Measurements from ENCODE around the gene SMURF2. TPM values are rescaled to one million over a fixed set of nuclear protein-coding genes. Genes with fewer than 3 reads are reported as not detected.
A peak's percentile ranks its signal among the peaks of the same experiment; 100 is the strongest.
"Not testable (repeated sequence)": the region's sequence is repeated elsewhere in the genome, so short reads cannot be mapped to it uniquely, and the experiment has no call there.

Gene SMURF2
- total RNA-seq, 2 experiments from 2014 or later: 11.5 to 12.1 TPM

DNA sequence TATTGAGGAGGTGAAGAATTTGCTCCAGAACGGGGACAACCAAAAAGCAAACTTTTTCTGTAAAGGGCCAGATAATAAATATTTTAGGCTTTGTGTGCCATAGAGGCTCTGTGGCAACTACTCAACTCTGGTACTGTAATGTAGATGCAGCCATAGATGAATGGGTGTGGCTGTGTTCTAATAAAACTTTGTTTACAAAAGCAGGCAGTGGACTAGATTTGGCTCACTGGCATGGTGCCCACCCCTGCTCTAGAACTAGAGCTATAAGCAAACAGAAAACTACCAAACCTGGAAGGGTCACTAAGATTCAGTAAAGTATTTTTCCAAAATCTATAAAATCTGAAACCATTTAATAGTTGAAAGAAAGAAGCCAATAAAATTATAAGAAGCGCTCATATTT, 24.6 kb upstream of the SMURF2 start:
- Mint-ChIP-seq H3K36me3 (no peaks in the 10 kb centered on the region), H3K4me3 (no peak overlapping the region), H3K9me3 (no peaks in the 10 kb centered on the region), H3K27ac (no peak overlapping the region), H3K27me3 (no peaks in the 10 kb centered on the region), H3K4me1 (ENCODE audit: low read depth) (no peaks in the 10 kb centered on the region)
- DNase-seq: no peak
- ChIA-PET CTCF (no interaction called here), POLR2A (no interaction called here)
- intact Hi-C loops (cut with micrococcal nuclease): no loop called here

DNA sequence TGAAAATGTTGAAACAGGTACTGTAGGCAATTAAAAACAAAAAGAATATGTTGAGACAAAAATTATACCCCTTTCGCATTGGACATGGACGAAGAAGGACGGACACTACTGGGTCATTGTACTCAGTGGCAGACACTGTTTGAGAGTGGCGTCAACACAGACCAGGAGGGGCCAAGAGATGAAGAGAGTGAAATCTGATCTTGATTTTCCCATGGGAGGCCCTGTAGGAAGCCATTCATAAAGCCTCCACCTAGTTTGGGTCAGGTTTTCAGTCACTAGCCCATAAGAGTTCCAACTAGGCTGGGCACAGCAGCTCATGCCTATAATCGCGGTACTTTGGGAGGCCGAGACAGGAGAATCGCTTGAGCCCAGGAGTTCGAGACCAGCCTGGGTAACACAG, 23.6 kb upstream of the SMURF2 start:
- DNase-seq: no peak
- Mint-ChIP-seq H3K27me3 (no peaks in the 10 kb centered on the region), H3K4me3 (no peak overlapping the region), H3K36me3 (no peaks in the 10 kb centered on the region), H3K27ac (no peak overlapping the region), H3K9me3 (no peaks in the 10 kb centered on the region), H3K4me1 (ENCODE audit: low read depth) (no peaks in the 10 kb centered on the region)
- intact Hi-C loops (cut with micrococcal nuclease): no loop called here
- ChIA-PET CTCF (no interaction called here), POLR2A (no interaction called here)

DNA sequence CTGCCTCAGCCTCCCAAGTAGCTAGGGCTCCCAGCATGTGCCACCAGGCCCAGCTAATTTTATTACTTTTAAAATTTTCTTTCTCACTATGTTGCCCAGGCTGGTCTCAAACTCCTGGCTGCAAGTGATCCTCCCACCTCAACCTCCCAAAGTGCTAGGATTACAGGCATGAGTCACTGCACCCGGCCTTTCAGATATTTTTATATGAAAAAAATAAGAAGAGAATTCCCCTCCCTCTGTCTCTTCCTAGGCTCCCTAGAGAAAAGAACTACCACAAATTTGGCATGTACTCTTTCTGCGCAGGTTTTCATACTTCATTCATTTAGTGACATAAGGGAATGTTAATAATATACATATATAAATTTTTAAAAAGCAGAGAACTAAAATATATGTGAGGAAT, 21.7 kb upstream of the SMURF2 start:
- CTCF ChIA-PET: no interaction called here

DNA sequence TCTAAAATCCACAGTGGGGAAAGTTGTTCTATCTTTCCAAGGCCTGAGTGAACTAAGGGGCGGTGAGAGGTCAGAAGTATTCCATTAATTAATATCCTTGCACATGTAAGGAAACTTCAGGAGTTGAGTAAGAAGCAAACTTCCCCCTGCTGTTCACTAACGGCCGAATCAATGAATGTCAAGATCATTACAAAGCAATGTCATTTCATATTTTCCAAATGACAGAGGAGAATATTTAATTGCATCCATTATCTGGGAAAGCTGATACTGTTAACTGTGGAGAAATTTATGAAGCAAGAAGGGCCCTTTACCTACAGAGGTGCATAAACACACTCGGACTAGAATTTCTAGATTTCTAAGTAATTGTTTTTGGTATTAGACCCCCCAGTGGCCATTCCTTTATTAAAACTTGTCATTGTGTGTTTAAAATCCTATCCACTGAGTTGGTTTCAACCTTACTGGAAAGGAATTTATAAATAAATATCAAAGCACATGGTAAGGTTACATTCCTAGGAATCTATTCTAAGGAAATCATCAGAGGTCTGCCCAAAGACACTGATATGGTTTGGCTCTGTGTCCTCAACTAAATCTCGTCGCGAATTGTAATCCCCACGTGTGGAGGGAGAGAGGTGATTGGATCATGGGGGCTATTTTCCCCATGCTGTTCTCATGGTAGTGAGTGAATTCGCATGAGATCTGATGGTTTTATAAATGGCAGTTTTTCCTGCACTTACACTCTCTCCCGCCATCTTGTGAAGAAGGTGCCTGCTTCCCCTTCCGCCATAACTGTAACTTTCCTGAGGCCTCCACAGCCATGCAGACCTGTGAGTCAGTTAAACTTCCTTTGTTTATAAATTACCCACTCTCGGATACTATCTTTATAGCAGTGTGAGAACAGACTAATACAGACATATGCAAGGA, 20.4 kb upstream of the SMURF2 start:
- H3K4me3 Mint-ChIP-seq: no peak overlapping the region
- H3K4me1 Mint-ChIP-seq (ENCODE audit: low read depth): no peaks in the 10 kb centered on the region
- intact Hi-C loops (cut with micrococcal nuclease): no loop called here
- no peak overlapping the region for H3K27ac Mint-ChIP-seq
- no peaks in the 10 kb centered on the region for H3K9me3 Mint-ChIP-seq
- DNase-seq: no peak
- H3K36me3 Mint-ChIP-seq: no peaks in the 10 kb centered on the region
- H3K27me3 Mint-ChIP-seq: no peaks in the 10 kb centered on the region
- POLR2A ChIA-PET: no interaction called here
- CTCF ChIA-PET: no interaction called here

More for the DNA sequence above, 21.7 kb upstream of the SMURF2 start:
- H3K27me3 Mint-ChIP-seq: no peaks in the 10 kb centered on the region
- intact Hi-C loops (cut with micrococcal nuclease): no loop called here
- H3K4me1 Mint-ChIP-seq (ENCODE audit: low read depth): no peaks in the 10 kb centered on the region
- H3K36me3 Mint-ChIP-seq: no peaks in the 10 kb centered on the region
- no peak for DNase-seq
- POLR2A ChIA-PET: no interaction called here
- no peak overlapping the region for H3K4me3 Mint-ChIP-seq
- no peaks in the 10 kb centered on the region for H3K9me3 Mint-ChIP-seq
- no peak overlapping the region for H3K27ac Mint-ChIP-seq

DNA sequence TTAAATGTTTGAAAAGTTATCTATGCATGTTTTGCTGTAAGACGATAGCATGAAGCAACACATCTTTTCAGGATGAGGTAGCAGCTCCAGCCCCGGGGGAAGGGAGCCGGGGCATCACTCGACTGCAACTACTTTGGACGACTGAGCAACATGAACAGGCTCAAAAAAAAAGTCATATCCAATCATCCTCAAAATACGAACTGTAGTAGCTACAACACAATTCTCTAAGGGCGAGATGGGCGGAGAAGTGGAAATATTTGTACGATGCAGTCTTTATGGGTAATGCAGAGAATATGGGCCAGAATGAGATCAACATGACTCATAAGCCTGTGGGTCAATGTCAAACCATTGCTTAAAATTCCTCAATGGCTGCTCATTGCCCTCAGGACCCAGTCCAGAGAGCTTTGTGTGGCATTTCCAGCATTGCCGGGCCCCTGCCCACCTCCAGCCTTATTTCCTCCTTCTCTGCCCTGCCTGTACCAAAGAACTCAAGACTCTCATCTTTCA, 17.7 kb upstream of the SMURF2 start:
- no peaks in the 10 kb centered on the region for H3K9me3 Mint-ChIP-seq
- no peak for DNase-seq

DNA sequence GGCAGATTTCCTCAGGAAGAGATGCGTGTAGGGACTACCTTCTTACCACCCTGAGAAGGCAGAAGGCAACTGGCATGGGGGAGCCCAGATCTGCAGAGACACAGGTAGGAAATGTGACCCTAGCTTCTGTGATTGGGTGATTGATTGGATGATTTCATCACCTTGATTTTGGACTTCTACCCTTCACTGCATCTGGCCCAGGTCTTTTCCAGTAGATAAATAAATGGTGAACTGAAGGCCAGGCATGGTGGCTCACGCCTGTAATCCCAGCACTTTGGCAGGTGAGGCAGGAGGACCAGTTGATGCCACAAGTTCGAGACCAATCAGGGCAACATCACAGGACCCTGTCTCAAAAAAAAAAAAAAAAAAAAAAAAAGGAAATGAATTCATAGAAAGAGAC, 14.7 kb upstream of the SMURF2 start:
- no peaks in the 10 kb centered on the region for H3K27me3 Mint-ChIP-seq
- POLR2A ChIA-PET: no interaction called here
- no peak overlapping the region for H3K27ac Mint-ChIP-seq
- no peak for DNase-seq
- no peaks in the 10 kb centered on the region for H3K9me3 Mint-ChIP-seq
- H3K4me1 Mint-ChIP-seq (ENCODE audit: low read depth): no peaks in the 10 kb centered on the region
- intact Hi-C loops (cut with micrococcal nuclease): no loop called here
- CTCF ChIA-PET: no interaction called here
- no peaks in the 10 kb centered on the region for H3K36me3 Mint-ChIP-seq
- no peak overlapping the region for H3K4me3 Mint-ChIP-seq

More for the DNA sequence above, 17.7 kb upstream of the SMURF2 start:
- POLR2A ChIA-PET: interaction anchor here (0.7 kb wide), 1 partner anchor 325 kb away, joined by 3 read pairs; no protein-coding TSS in a partner anchor
- intact Hi-C loops (cut with micrococcal nuclease): no loop called here
- H3K4me1 Mint-ChIP-seq (ENCODE audit: low read depth): no peaks in the 10 kb centered on the region
- H3K36me3 Mint-ChIP-seq: no peaks in the 10 kb centered on the region
- H3K4me3 Mint-ChIP-seq: no peak overlapping the region
- H3K27me3 Mint-ChIP-seq: no peaks in the 10 kb centered on the region
- CTCF ChIA-PET: no interaction called here
- no peak overlapping the region for H3K27ac Mint-ChIP-seq

DNA sequence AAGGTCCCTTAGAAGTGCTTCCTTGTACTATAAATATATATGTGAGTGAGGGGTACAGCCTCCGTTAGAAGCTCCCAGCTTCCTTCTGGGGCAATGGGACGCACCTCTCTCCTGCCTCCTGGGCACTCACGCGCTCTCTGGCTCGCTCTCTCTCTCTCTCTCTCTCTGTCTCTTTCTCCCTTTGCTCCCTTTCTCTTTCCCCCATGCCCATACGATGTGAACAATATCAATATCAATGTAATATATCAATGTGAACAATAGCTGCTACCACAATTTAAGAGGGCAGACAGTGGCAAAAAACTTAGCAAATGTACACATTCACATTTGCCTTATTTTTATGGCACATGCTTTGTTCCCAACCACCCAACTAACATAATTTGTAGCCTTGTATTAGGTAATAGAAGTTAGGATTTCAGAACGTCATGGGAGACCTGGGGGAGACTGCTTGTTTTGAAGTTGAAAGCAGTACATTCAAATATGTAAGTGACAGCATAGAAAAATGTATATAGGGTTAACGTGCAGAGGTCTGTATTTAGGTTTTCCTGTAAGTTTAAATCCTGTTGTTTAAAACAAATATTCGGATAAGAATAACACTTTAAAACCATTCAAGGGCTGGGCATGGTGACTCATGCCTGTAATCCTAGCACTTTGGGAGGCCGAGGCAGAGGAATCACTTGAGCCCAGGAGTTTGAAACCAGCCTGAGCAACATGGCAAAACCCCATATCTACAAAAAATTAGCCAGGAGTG, 8.9 kb upstream of the SMURF2 start:
- DNase-seq; H3K36me3 Mint-ChIP-seq; H3K4me3 Mint-ChIP-seq; H3K9me3 Mint-ChIP-seq; H3K27ac Mint-ChIP-seq; H3K4me1 Mint-ChIP-seq (ENCODE audit: low read depth); H3K27me3 Mint-ChIP-seq; POLR2A ChIA-PET; CTCF ChIA-PET; intact Hi-C loops (cut with micrococcal nuclease): not testable (repeated sequence)

DNA sequence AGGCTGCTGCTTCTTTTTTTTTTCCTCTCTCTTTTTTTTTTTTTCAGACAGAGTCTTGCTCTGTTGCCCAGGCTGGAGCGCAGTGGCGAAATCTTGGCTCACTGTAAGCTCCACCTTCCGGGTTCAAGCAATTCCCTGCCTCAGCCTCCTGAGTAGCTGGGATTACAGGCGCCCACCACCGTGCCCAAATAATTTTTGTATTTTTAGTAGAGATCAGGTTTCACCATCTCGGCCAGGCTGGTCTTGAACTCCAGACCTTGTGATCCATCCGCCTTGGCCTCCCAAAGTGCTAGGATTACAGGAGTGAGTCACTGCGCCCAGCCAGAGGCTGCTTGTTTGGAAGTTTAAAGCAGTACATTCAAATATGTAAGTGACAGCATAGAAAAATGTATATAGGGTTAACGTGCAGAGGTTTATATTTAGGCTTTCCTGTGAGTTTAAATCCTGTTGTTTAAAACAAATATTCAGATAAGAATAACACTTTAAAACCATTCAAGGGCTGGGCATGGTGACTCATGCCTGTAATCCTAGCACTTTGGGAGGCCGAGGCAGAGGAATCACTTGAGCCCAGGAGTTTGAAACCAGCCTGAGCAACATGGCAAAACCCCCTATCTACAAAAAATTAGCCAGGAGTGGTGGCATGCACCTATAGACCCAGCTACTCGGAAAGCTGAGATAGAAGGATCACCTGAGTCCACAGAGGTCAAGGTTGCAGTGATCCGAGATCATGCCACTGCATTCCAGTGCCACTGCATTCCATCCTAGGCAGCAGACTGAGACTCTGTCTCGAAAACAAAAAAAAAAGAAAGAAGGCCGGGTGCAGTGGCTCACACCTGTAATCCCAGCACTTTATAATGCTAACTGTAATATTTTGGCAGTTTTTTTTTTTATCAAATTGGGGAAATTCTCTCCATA, 6.0 kb upstream of the SMURF2 start:
- POLR2A ChIA-PET; H3K27me3 Mint-ChIP-seq; H3K9me3 Mint-ChIP-seq; H3K4me1 Mint-ChIP-seq (ENCODE audit: low read depth); CTCF ChIA-PET; DNase-seq; H3K27ac Mint-ChIP-seq; H3K36me3 Mint-ChIP-seq; H3K4me3 Mint-ChIP-seq: not testable (repeated sequence)
- intact Hi-C loops (cut with micrococcal nuclease): loop anchor here (10.0 kb wide), 1 partner anchor 47 kb away; no protein-coding TSS in a partner anchor

DNA sequence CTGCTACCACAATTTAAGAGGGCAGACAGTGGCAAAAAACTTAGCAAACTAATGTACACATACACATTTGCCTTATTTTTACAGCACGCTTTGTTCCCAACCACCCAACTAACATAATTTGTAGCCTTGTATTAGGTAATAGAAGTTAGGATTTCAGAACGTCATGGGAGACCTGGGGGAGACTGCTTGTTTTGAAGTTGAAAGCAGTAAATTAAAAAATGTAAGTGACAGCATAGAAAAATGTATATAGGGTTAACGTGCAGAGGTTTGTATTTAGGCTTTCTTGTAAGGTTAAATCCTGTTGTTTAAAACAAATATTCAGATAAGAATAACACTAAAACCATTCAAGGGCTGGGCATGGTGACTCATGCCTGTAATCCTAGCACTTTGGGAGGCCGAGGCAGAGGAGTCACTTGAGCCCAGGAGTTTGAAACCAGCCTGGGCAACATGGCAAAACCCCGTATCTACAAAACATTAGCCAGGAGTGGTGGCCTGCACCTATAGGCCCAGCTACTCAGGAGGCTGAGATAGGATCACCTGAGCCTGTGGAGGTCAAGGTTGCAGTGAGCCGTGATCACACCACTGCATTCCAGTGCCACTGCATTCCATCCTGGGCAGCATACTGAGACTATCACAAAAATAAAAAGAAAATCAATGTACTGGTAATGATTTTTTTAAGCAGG, 2.3 kb upstream of the SMURF2 start:
- H3K4me3 Mint-ChIP-seq, CTCF ChIA-PET, DNase-seq, H3K27me3 Mint-ChIP-seq, H3K9me3 Mint-ChIP-seq, H3K27ac Mint-ChIP-seq, H3K36me3 Mint-ChIP-seq, POLR2A ChIA-PET: not testable (repeated sequence)
- intact Hi-C loops (cut with micrococcal nuclease): loop anchor here (10.0 kb wide), 1 partner anchor 50 kb away; no protein-coding TSS in a partner anchor
- peaks cover 20% of the 10 kb centered on the region for H3K4me1 Mint-ChIP-seq (ENCODE audit: low read depth)

DNA sequence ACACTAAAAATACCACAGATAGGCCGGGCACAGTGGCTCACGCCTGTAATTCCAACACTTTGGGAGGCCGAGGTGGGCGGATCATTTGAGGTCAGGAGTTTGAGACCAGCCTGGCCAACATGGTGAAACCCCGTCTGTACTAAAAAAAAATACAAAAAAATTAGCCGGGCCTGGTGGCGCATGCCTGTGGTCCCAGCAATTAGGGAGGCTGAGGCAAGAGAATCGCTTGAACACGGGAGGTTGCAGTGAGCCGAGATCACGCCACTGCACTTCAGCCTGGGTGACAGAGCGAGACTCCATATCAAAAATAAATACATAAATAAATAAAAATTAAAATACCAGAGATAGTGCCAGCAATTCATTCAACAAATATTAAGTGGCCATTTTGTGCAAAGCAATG, 1.7 kb upstream of the SMURF2 start:
- H3K27ac Mint-ChIP-seq, CTCF ChIA-PET, H3K36me3 Mint-ChIP-seq, DNase-seq, H3K9me3 Mint-ChIP-seq, POLR2A ChIA-PET, H3K27me3 Mint-ChIP-seq, H3K4me3 Mint-ChIP-seq: not testable (repeated sequence)
- H3K4me1 Mint-ChIP-seq (ENCODE audit: low read depth): peaks cover 23% of the 10 kb centered on the region
- intact Hi-C loops (cut with micrococcal nuclease): loop anchor here (10.0 kb wide), 1 partner anchor 51 kb away; no protein-coding TSS in a partner anchor

DNA sequence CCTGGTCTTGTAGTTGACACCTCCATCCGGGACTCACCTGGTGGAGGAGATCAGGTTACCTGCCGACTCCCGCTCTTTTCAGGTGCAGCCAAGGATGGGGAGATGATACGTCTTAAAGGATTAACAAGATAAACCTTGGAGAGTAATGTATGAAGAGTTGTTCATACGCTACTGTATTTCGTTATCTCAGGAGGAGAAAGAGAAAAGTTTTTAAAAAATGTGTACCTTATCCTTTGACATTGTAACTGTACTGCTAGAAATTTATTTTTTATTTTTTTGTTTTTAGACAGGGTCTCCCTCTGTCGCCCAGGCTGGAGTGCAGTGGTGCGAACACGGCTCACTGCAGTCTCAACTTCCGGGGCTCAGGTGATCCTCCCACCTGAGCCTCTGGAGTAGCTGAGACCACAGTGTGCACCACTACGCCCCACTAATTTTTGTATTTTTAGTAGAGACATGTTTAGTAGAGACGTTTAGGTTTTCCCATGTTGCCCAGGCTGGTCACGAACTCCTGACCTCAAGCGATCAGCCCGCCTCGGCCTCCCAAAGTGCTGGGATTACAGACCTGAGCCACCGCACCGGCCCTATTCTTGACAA, 764 bp upstream of the SMURF2 start:
- Mint-ChIP-seq H3K27ac (no peak overlapping the region), H3K27me3 (no peaks in the 10 kb centered on the region), H3K9me3 (no peaks in the 10 kb centered on the region), H3K36me3 (peaks cover 6% of the 10 kb centered on the region), H3K4me1 (ENCODE audit: low read depth) (peaks cover 25% of the 10 kb centered on the region), H3K4me3 (peak overlapping the region; percentile 84)
- no peak for DNase-seq
- POLR2A ChIA-PET: interaction anchor here (1.3 kb wide), 1 partner anchor 90 kb away, joined by 3 read pairs; no protein-coding TSS in a partner anchor
- CTCF ChIA-PET: interaction anchor here (1.4 kb wide), 1 partner anchor 14 kb away, joined by 6 read pairs; no protein-coding TSS in a partner anchor
- intact Hi-C loops (cut with micrococcal nuclease): loop anchor here (1.0 to 10.0 kb wide), 2 partner anchors 52 to 157 kb away; partner anchors contain the start of genes CEP95 and DDX5

Data from activated CD4-positive, alpha-beta memory T cell treated with anti-CD3 and anti-CD28 coated beads for 36 hours (primary cell).